Left renal cortex interstitium (tissue), 4 donors: ENCODE data around the gene TARP.
"Not testable (repeated sequence)": the region's sequence is repeated elsewhere in the genome, so short reads cannot be mapped to it uniquely, and the experiment has no call there.

Experiments used
- DNase-seq, 4 donors: peaks; one replicate each; pipeline ENCODE4 v3.0.0-alpha.2; 2013; ENCODE audit warnings: low read depth in 4 of 4, low spot score in 2 of 4, missing footprints in 1 of 4

TARP gene

GRCh38 chr7:38263274-38263673 is 10.2 kb downstream of the TARP start:
- not testable (repeated sequence) for DNase-seq

DNA sequence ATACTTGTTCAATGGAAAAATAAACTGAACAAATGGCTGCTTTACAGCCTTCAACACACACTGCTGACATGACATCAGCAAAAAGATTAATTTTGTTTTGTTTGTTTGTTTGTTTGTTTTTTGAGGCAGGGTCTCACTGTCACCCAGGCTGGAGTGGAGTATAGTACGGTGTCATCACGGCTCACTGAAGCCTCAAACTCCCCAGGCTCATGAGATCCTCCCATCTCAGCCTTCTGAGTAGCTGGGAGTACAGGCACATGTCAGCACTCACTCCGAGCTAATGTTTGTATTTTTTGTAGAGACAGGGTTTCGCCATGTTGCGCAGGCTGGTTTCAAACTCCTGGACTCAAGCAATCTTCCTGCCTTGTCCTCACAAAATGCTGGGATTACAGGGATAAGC is 10.9 kb downstream of the TARP start:
- DNase-seq = no peak

DNA sequence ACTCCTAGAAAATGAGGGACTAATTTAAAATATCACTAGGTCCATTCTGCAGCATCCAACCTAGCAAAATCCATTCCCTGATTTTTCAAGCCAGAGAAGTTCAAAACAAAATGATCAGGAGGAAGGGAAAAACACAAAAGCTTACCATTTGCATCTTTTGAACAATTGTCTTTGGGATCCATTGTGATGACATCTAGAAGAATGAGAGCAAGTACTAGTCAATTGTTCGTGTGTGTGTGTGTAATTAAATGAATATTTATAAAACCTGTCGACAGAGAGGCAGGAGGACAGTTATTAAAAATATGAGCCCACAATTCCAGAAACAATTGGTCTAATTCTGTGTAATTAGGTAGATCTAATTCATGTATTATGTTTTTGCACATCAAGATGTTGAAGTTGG is 11.4 kb downstream of the TARP start:
- DNase-seq = not testable (repeated sequence)

DNA sequence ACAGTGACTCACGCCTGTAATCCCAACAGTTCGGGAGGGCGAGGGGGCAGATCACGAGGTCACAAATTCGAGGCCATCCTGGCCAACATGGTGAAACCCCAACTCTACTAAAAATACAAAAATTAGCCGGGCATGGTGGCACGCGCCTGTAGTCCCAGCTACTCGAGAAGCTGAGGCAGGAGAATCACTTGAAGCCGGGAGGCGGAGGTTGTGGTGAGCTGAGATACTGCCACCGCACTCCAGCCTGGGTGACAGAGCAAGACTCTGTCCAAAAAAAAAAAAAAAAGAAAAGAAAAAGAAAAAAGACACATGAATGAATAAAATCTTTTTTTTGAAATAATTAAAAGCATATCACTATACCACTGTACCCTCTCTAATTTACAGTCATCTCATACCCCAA is 11.8 kb downstream of the TARP start:
- DNase-seq = not testable (repeated sequence)

- DNase-seq = not testable (repeated sequence)
Measured at GRCh38 chr7:38259157-38259556, 14.3 kb downstream of the TARP start.

DNA sequence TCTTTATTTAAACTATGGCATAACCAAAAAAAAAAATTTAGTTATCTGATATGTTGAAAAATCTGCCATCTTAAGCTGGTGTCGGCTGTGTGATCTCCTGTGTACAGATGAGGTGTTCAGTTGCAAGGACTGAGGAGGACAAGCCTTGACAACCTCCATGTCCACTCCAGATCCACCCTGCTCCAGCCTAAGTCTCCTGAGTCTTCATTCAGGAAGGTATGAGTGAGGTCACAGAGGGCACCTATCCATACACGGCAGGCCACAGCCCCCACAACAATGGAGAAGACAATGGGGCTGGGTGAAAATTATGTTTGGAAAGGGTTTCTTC is 16.1 kb downstream of the TARP start:
- DNase-seq = no peak

- not testable (repeated sequence) for DNase-seq
Measured at GRCh38 chr7:38249849-38250248, 23.6 kb downstream of the TARP start.

- DNase-seq = no peak
Measured at GRCh38 chr7:38248069-38248567, 25.3 kb downstream of the TARP start.

GRCh38 chr7:38245409-38245977 is 27.9 kb downstream of the TARP start:
- no peak for DNase-seq

DNA sequence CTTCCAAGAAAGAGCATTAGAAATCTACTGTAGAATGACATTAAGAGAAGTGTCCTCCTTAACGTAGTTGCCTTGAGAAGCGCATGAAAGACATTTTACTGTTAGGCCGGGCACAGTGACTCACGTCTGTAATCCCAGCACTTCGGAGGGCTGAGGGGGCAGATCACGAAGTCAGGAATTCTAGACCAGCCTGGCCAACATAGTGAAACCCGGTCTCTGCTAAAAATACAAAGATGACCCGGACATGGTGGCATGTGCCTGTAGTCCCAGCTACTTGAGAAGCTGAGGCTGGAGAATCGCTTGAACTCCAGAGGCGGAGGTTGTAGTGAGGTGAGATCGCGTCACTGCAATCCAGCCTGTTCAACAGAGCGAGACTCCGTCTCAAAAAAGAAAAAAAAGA is 28.9 kb downstream of the TARP start:
- no peak for DNase-seq

- DNase-seq = not testable (repeated sequence)
Measured at GRCh38 chr7:38243345-38243744, 30.1 kb downstream of the TARP start.

DNA sequence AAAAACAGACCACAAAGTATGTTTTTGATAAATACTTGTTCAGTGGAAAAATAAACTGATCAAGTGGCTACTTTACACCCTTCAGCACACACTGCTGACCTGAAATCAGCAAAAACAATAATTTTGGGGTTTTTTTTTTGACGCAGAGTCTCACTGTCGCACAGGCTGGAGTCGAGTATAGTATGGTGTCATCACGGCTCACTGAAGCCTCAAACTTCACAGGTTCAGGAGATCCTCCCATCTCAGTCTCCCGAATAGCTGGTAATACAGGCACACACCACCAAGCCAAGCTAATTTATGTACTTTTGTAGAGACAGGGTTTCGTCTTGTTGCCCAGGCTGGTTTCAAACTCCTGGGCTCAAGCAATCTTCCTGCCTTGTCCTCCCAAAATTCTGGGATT is 30.6 kb downstream of the TARP start:
- no peak for DNase-seq

GRCh38 chr7:38241071-38241470 is 32.4 kb downstream of the TARP start:
- DNase-seq = no peak

GRCh38 chr7:38239129-38239528 is 34.3 kb downstream of the TARP start:
- not testable (repeated sequence) for DNase-seq

- DNase-seq = no peak
Measured at GRCh38 chr7:38235606-38236005, 37.8 kb downstream of the TARP start.

DNA sequence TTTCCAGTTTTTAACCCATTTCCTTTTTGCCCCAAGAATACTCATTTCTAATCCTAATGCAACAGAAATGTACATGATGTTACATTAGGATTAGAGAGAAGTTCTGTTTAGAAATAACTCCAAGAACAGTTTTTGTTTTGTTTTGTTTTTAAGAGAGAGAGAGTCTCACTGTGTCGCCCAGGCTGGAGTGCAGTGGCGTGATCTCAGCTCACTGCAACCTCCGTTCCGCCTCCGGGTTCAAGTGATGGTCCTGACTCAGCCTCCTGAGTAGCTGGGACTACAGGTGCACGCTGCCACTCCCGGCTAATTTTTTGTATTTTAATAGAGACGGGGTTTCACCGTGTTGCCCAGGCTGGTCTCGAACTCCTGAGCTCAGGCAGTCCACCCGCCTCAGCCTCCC is 38.7 kb downstream of the TARP start:
- DNase-seq = not testable (repeated sequence)

DNA sequence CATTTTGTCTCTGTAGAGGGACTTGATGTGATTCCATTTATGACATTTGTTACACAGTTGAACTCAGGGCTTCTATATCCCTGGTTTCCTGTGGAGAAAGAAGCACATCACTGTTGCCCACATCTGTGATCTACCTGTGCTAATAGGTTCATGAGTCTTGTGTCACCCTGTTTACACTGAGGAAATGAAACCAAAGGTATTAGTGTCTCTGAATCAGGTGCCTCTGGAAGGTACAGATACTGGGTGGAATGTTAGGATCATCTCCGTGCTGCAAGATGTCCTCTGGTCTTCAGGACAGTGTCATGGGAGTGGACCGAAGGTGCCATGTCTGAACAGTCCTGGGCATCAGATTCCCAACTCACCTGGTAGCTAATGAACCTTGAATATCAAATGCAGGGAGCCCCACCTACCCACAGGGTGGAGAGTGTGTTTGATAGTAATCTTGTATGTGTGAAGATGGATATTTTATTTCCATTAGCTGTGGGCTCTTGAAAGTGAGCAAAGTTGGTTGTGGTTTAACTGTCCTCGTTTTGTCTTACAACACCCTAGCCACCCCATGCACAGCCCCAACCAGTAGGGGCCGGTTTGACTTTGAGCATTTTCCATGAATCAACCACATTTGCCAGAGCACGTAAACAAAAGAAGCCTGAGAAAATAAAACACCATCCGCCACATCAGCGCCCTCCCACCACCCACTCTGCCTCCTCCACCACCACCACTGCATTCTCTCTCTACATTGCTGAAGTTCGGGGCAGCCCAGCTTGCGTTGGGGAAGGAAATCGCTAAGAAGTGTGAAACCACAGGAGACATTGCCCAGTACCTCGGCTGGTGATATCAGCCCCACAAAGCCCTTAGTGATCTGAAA is 40.7 kb downstream of the TARP start:
- DNase-seq = no peak

- no peak for DNase-seq
Measured at GRCh38 chr7:38229884-38230642, 43.4 kb downstream of the TARP start.

DNA sequence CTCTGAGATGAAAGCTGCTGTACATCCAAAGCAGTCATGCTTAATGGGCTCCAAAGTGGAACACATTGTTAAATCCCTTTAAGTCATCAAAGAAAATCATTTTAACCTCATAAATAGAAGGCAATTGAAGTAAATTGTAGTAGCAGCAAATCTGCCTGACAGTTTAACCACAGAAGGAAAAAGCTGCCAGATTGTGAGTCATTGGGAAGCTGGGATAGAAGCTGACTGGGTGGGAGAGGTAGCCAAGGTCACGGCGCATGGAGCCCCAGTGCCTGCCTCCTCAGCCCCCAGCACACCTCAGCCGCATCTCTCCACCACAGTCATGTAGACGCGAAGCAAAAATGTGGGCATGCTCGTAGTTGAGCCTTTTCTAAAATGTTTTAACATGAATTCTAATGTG is 44.0 kb downstream of the TARP start:
- DNase-seq = no peak

GRCh38 chr7:38224392-38224791 is 49.0 kb downstream of the TARP start:
- DNase-seq = no peak

DNA sequence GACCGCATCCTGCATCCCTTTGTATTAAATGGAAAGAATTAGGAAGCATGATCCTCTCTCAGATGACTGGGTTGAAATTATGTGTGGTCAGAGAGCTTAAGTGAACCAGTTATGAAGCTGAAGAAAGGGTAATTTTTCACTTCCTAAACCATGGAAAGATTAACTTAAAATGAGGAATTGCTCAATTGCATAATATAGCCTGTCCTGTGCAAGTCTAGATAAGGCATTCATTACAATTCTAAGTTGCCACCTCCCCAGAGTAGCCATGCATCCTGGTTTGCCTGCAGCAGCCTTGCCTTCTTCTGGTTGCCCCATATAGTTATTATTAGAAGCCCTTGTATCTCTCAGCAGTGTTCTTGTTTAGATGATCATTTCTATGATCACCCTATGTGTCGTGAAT is 50.1 kb downstream of the TARP start:
- no peak for DNase-seq
